Measurements from ENCODE around the gene MED13L. TPM values are rescaled to one million over a fixed set of nuclear protein-coding genes. Genes with fewer than 3 reads are reported as not detected.

MED13L gene
- total RNA-seq, 2 donors from 2014 or later = 88.9 to 140 TPM

DNA sequence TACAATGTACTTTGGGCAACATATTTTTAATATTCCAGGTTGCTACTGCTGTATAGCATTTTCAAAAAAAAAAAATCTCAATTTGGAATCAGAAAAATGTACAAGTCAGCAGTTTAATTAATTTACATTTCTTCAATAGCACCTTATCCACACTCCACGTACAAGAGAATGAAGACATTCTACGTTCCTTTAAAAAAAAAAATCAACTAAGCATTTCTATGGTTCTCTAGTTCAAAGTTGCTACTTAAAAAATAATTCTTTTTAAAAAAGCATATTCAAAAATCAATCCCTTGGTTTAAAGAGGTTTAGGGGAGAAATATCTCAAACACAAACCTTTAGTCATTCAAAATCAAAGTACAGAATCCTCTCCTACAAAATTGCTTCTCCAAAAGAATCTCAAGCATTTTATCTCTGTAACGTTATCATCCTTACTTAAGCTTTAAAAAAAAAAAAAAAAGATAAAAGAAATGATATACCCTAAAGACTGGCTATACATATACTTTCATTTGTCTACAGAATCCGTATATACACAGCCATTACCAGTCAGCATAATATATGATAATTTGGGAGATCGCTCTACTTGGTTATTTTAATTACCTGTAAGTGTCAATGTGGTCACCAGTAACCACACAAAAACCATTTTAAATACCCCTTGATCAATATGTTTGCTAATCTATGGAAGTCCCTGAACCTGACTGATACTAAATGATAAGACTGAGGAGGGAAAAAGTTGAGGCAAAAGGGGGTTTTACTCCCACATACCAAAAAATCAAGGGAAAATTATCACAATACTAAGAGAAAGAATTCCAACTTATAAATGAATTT, 2.7 kb downstream of the MED13L start:
- Histone ChIP-seq H3K27me3 (replicated peaks; ENCODE audit: insufficient read depth) (no peaks in the 10 kb centered on the region), H3K4me1 (replicated peaks) (no peaks in the 10 kb centered on the region), H3K27ac (no peak overlapping the region), H3K9me3 (no peaks in the 10 kb centered on the region), H3K4me3 (no peak overlapping the region), H3K36me3 (no peaks in the 10 kb centered on the region)
- no peak for DNase-seq (ENCODE audit: low spot score)
- WGBS = 55% methylated on average over 5 of the region's 5 CpGs
- intact Hi-C loops (cut with DNase I) = loop anchor here (5.0 to 10.0 kb wide), 3 partner anchors 160 to 323 kb away; no protein-coding TSS in a partner anchor
- TF ChIP-seq, protein P1, sequence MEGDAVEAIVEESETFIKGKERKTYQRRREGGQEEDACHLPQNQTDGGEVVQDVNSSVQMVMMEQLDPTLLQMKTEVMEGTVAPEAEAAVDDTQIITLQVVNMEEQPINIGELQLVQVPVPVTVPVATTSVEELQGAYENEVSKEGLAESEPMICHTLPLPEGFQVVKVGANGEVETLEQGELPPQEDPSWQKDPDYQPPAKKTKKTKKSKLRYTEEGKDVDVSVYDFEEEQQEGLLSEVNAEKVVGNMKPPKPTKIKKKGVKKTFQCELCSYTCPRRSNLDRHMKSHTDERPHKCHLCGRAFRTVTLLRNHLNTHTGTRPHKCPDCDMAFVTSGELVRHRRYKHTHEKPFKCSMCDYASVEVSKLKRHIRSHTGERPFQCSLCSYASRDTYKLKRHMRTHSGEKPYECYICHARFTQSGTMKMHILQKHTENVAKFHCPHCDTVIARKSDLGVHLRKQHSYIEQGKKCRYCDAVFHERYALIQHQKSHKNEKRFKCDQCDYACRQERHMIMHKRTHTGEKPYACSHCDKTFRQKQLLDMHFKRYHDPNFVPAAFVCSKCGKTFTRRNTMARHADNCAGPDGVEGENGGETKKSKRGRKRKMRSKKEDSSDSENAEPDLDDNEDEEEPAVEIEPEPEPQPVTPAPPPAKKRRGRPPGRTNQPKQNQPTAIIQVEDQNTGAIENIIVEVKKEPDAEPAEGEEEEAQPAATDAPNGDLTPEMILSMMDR (IDR thresholded peaks at IDR 0.05) = no peak
- no peak for TF ChIP-seq POLR2AphosphoS5 (IDR thresholded peaks at IDR 0.05)
- TF ChIP-seq POLR2A (IDR thresholded peaks at IDR 0.05) = no peak

- no peak for DNase-seq (ENCODE audit: low spot score)
- Histone ChIP-seq H3K4me1 (replicated peaks) (no peaks in the 10 kb centered on the region), H3K27ac (no peak overlapping the region), H3K4me3 (no peak overlapping the region), H3K9me3 (no peaks in the 10 kb centered on the region), H3K27me3 (replicated peaks; ENCODE audit: insufficient read depth) (no peaks in the 10 kb centered on the region), H3K36me3 (no peaks in the 10 kb centered on the region)
- no peak for TF ChIP-seq POLR2AphosphoS5 (IDR thresholded peaks at IDR 0.05)
- TF ChIP-seq, protein P1 (IDR thresholded peaks at IDR 0.05) = no peak
- no peak for TF ChIP-seq POLR2A (IDR thresholded peaks at IDR 0.05)
- intact Hi-C loops (cut with DNase I) = loop anchor here (10.0 kb wide), 1 partner anchor 161 kb away; no protein-coding TSS in a partner anchor
- 61% methylated on average over 4 of the region's 4 CpGs for WGBS
Observed at GRCh38 chr12:116273813-116274550, 3.5 kb downstream of the MED13L start.

DNA sequence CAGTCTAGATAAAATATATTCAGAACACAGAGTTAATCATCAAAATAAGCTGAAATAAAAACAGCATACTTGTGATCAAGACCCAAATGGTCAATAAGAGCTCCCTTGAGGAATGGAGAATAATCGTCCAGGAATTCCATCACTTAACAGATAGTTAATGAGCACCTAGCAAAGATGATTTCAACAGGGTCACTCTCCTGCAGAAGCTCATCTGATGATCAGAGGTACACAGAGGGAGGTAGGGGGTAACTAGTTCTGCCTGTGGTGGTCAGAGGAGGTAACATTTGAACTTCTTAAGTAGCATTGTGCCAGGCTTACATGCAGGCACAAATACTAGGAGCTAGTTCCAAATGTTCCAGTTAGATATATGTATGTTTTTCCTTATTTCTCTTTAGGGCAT, 9.5 kb downstream of the MED13L start:
- Histone ChIP-seq H3K27me3 (replicated peaks; ENCODE audit: insufficient read depth) (no peaks in the 10 kb centered on the region), H3K4me1 (replicated peaks) (peaks cover 4% of the 10 kb centered on the region), H3K27ac (no peak overlapping the region), H3K4me3 (no peak overlapping the region), H3K9me3 (no peaks in the 10 kb centered on the region), H3K36me3 (no peaks in the 10 kb centered on the region)
- TF ChIP-seq POLR2A (IDR thresholded peaks at IDR 0.05) = no peak
- TF ChIP-seq, protein P1 (IDR thresholded peaks at IDR 0.05) = no peak
- TF ChIP-seq POLR2AphosphoS5 (IDR thresholded peaks at IDR 0.05) = no peak
- DNase-seq (ENCODE audit: low spot score) = no peak
- intact Hi-C loops (cut with DNase I) = no loop called here
- 53% methylated on average over 1 of the region's 1 CpG for WGBS

GRCh38 chr12:116266631-116267349, 10.7 kb downstream of the MED13L start:
- TF ChIP-seq POLR2AphosphoS5 (IDR thresholded peaks at IDR 0.05) = no peak
- TF ChIP-seq POLR2A (IDR thresholded peaks at IDR 0.05) = no peak
- TF ChIP-seq, protein P1 (IDR thresholded peaks at IDR 0.05) = no peak
- no peaks in the 10 kb centered on the region for H3K27me3 ChIP-seq (replicated peaks; ENCODE audit: insufficient read depth)
- no peak overlapping the region for H3K4me3 ChIP-seq
- no peaks in the 10 kb centered on the region for H3K36me3 ChIP-seq
- H3K9me3 ChIP-seq = no peaks in the 10 kb centered on the region
- intact Hi-C loops (cut with DNase I) = no loop called here
- peaks cover 4% of the 10 kb centered on the region for H3K4me1 ChIP-seq (replicated peaks)
- H3K27ac ChIP-seq = no peak overlapping the region
- no peak for DNase-seq (ENCODE audit: low spot score)
- 50% methylated on average over 6 of the region's 6 CpGs for WGBS
